A549 (cell line): ENCODE data around the gene GBP2. TPM values are rescaled to one million over a fixed set of nuclear protein-coding genes. Genes with fewer than 3 reads are reported as not detected.

ENCODE experiments used
- ATAC-seq, 2 experiments: fragments of 200-7000 bp in 1 of 2; fragments of >200 bp in 1 of 2; cut with Nextera tagmentation in 1 of 2; cut with Tn5 transposase in 1 of 2; 3 replicates each; pipeline versions ENCODE4 v1.8.0 to v1.9.1; 2018 to 2020; ENCODE audit warnings: mild to moderate bottlenecking in 1 of 2, moderate library complexity in 1 of 2
- CTCF ChIA-PET: fragments of 300-600 bp; sonication (Branson Sonifier 250); formaldehyde crosslinking; extraction: SDS; loops from one replicate; lab custom pipeline; 2021; ENCODE audit warnings: antibody characterized with exemption, inconsistent platforms; lab: Yijun Ruan, JAX
- POLR2A ChIA-PET: fragments of 350-600 bp; formaldehyde crosslinking; extraction: SDS; loops from one replicate; lab custom pipeline; 2021; ENCODE audit warnings: antibody characterized with exemption, inconsistent platforms; lab: Yijun Ruan, JAX
- DNase-seq, 2 experiments: peaks; one replicate each; pipeline versions ENCODE4 v3.0.0 to v3.0.0-alpha.2; 2011 to 2016; ENCODE audit warnings: low read depth in 1 of 2, low spot score in 1 of 2
- FAIRE-seq: peaks from 2 replicates; lab custom pipeline; 2011; peaks lifted over from hg19 to GRCh38; lab: Jason Lieb, UNC
- H3K27ac ChIP-seq, 2 experiments: fragments of >200 bp; sonication (Bioruptor Twin); formaldehyde crosslinking; 3 replicates each; pipeline ENCODE4 v1.5.1; 2016 to 2017
- H3K4me1 ChIP-seq: fragments of >200 bp; sonication (Bioruptor Twin); formaldehyde crosslinking; 3 replicates; pipeline ENCODE4 v1.6.1; 2016
- H3K4me2 ChIP-seq: fragments of >200 bp; sonication (Bioruptor Twin); formaldehyde crosslinking; 3 replicates; pipeline ENCODE4 v1.6.1; 2016
- H3K4me3 ChIP-seq: fragments of >200 bp; sonication (Bioruptor Twin); formaldehyde crosslinking; 3 replicates; pipeline ENCODE4 v1.5.1; 2016
- H3K9me3 ChIP-seq: fragments of >200 bp; sonication (Bioruptor Twin); formaldehyde crosslinking; 3 replicates; pipeline ENCODE4 v1.6.1; 2016
- CBX8 ChIP-seq: fragments of 200-600 bp; sonication (generic); IDR thresholded peaks from 2 replicates; pipeline ENCODE4 v1.6.1; 2016
- CHD2 ChIP-seq: fragments of 150-350 bp; IDR thresholded peaks from 2 replicates; pipeline ENCODE4 v1.6.1; 2014; ENCODE audit warnings: low read length; ENCODE audit not compliant: partially characterized antibody
- EHF ChIP-seq: fragments of 250-450 bp; sonication (Bioruptor Pico); IDR thresholded peaks from 2 replicates; pipeline ENCODE4 v1.5.0; 2020; ENCODE audit warnings: mild to moderate bottlenecking
- FOSL2 ChIP-seq, 2 experiments: fragments of 450-650 bp in 1 of 2; fragments of >200 bp in 1 of 2; sonication (Bioruptor Twin) in 1 of 2; formaldehyde crosslinking; IDR thresholded peaks; 2 replicates each; pipeline versions ENCODE4 v1.5.0 to v1.6.1; 2016 to 2020; ENCODE audit warnings: mild to moderate bottlenecking in 1 of 2, moderate library complexity in 1 of 2
- HDAC2 ChIP-seq: fragments of 200-600 bp; sonication (generic); IDR thresholded peaks from 2 replicates; pipeline ENCODE4 v1.6.1; 2016
- HEYL ChIP-seq: fragments of 250-450 bp; sonication (Bioruptor Pico); IDR thresholded peaks from 2 replicates; pipeline ENCODE4 v1.8.0; 2021; ENCODE audit warnings: mild to moderate bottlenecking, moderate library complexity
- HOXB13 ChIP-seq: fragments of 250-450 bp; sonication (Bioruptor Pico); IDR thresholded peaks from 2 replicates; pipeline ENCODE4 v1.5.0; 2020; ENCODE audit warnings: low read depth, mild to moderate bottlenecking, moderate library complexity
- HOXB5 ChIP-seq: fragments of 250-450 bp; sonication (Bioruptor Pico); IDR thresholded peaks from 2 replicates; pipeline ENCODE4 v1.5.0; 2020; ENCODE audit warnings: mild to moderate bottlenecking, moderate library complexity
- MAFK ChIP-seq: fragments of 450-650 bp; IDR thresholded peaks from 2 replicates; pipeline ENCODE4 v1.6.1; 2014; ENCODE audit not compliant: partially characterized antibody
- MYC ChIP-seq: IDR thresholded peaks from 2 replicates; pipeline ENCODE4 v1.6.1; 2012; ENCODE audit warnings: mild to moderate bottlenecking, inconsistent platforms, low read length, improper control_type of control experiment, borderline replicate concordance
- NFE2L2 ChIP-seq: fragments of 150-350 bp; conservative IDR thresholded peaks from 2 replicates; pipeline ENCODE4 v1.6.1; 2014; ENCODE audit warnings: low read length
- NR3C1 ChIP-seq: fragments of >200 bp; sonication (Bioruptor Twin); formaldehyde crosslinking; IDR thresholded peaks from 3 replicates; pipeline ENCODE4 v1.6.1; 2017
- POLR2AphosphoS2 ChIP-seq: conservative IDR thresholded peaks from 2 replicates; pipeline ENCODE4 v1.6.1; 2012; ENCODE audit warnings: low read length, improper control_type of control experiment, inconsistent platforms
- RARB ChIP-seq: fragments of 250-450 bp; sonication (Bioruptor Pico); IDR thresholded peaks from 2 replicates; pipeline ENCODE4 v1.8.0; 2021; ENCODE audit warnings: mild to moderate bottlenecking, moderate library complexity
- RCOR1 ChIP-seq: fragments of 150-350 bp; IDR thresholded peaks from 2 replicates; pipeline ENCODE4 v1.6.1; 2014; ENCODE audit warnings: antibody characterized with exemption, low read length, low read depth
- RFX5 ChIP-seq: fragments of 450-650 bp; IDR thresholded peaks from 2 replicates; pipeline ENCODE4 v1.7.1; 2014; ENCODE audit warnings: antibody characterized with exemption, mild to moderate bottlenecking, moderate library complexity
- SMC3 ChIP-seq: fragments of >200 bp; sonication (Bioruptor Twin); formaldehyde crosslinking; IDR thresholded peaks from 3 replicates; pipeline ENCODE4 v1.6.1; 2018; ENCODE audit warnings: inconsistent platforms
- SREBF2 ChIP-seq: fragments of 450-650 bp; IDR thresholded peaks from 2 replicates; pipeline ENCODE4 v1.6.1; 2014; ENCODE audit warnings: mild to moderate bottlenecking, moderate library complexity
- TFCP2L1 ChIP-seq: fragments of 250-450 bp; sonication (Bioruptor Pico); IDR thresholded peaks from 2 replicates; pipeline ENCODE4 v1.5.0; 2021; ENCODE audit warnings: mild to moderate bottlenecking
- TP53 ChIP-seq: fragments of 250-450 bp; sonication (Bioruptor Pico); IDR thresholded peaks from 2 replicates; pipeline ENCODE4 v1.5.0; 2021; ENCODE audit warnings: mild to moderate bottlenecking, moderate library complexity
- ZC3H11A ChIP-seq: fragments of 450-650 bp; IDR thresholded peaks from 2 replicates; pipeline ENCODE4 v1.6.1; 2014; ENCODE audit warnings: antibody characterized with exemption, mild to moderate bottlenecking
- ZFP36 ChIP-seq: fragments of 450-650 bp; IDR thresholded peaks from 2 replicates; pipeline ENCODE4 v1.6.1; 2014; ENCODE audit warnings: borderline replicate concordance; ENCODE audit not compliant: partially characterized antibody
- ZSCAN20 ChIP-seq: fragments of 250-450 bp; sonication (Bioruptor Pico); IDR thresholded peaks from 2 replicates; pipeline ENCODE4 v1.8.0; 2022; ENCODE audit warnings: mild to moderate bottlenecking, moderate library complexity
- WGBS: methylation state at CpG from one replicate; pipeline ENCODE4 v1.1.6; 2017; ENCODE audit errors: missing lambda C conversion rate; 5-methylcytosine and 5-hydroxymethylcytosine counted together
- polyA plus RNA-seq, 4 experiments: library from polyadenylated mRNA; depleted of rRNA in 3 of 4; stranded (reverse); fragments of >200 nt; fragmentation: RNase III in 1 of 4; extraction: RNeasy Plus Mini Kit Qiagen cat#74134 plus additional on column Dnase treatment in 1 of 4; gene quantifications; 2 replicates in 3 of 4; 3 replicates in 1 of 4; pipeline ENCODE4 v1.2.3, GENCODE V29; 2011 to 2017
- TF ChIP-seq, protein P1 (sequence below): fragments of 200-600 bp; sonication (generic); IDR thresholded peaks from 2 replicates; pipeline ENCODE4 v1.6.1; 2016; ENCODE audit warnings: antibody characterized with exemption, mild to moderate bottlenecking, moderate library complexity
- TF ChIP-seq, protein P2 (sequence below): fragments of >200 bp; sonication (Bioruptor Twin); formaldehyde crosslinking; IDR thresholded peaks from 2 replicates; pipeline ENCODE4 v1.6.1; 2016
- TF ChIP-seq, protein P3 (sequence below): IDR thresholded peaks from 2 replicates; pipeline ENCODE4 v1.6.1; 2012; ENCODE audit warnings: low read depth, borderline replicate concordance

Gene GBP2
- polyA plus RNA-seq, 2 of the 4 experiments (the other 2 are of a cell fraction), result 1.3 to 1.9 TPM

DNA sequence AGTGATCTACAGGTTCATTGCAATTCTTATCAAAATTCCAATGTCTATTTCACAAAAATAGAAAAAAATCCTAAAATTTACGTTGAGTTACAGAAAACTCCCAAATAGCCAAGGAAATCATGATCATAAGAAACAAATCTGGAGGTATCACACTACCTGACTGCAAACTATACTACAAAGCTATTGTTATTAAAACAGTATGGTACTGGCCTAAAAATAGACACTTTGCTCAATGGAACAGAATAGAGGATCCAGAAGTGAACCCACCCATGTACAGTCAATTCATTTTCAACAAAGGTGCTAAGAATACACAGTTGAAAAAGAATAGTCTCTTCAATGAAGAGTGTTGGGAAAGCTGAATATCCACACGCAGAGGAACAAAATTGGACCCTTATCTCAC is 30.2 kb downstream of the GBP2 start:
- H3K9me3 ChIP-seq, result no peaks in the 10 kb centered on the region
- POLR2A ChIA-PET, result no interaction called here
- no peak for FAIRE-seq
- no peak overlapping the region for H3K4me3 ChIP-seq
- no peak for ATAC-seq
- TF ChIP-seq HOXB13 (CRISPR knock-in tag), result no peak
- TF ChIP-seq EHF (CRISPR knock-in tag), result no peak
- CTCF ChIA-PET, result no interaction called here
- no peaks in the 10 kb centered on the region for H3K4me1 ChIP-seq
- DNase-seq, result no peak
- WGBS, result 15% methylated on average over 2 of the region's 2 CpGs
- no peak overlapping the region for H3K27ac ChIP-seq
- H3K4me2 ChIP-seq, result no peak overlapping the region

DNA sequence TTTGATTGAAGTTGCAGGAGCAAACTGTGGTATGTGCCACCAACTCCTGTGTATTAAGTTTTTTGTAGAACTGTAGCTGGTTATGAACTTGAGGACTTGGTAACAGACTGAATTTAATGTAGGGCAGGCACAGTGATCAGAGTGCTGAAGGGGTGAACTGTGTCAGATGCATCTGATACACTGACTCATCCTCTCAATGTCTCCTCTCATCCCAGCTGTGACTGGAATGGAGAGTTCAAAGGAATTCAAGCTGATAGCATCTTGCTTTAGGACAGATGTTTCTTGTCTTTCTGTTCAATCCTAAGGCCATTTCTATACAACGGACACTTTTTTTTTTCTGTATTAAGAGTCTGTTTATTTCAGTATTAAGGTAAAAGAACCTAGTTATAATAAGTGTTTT is 36.0 kb downstream of the GBP2 start:
- no peaks in the 10 kb centered on the region for H3K4me1 ChIP-seq
- no peaks in the 10 kb centered on the region for H3K9me3 ChIP-seq
- WGBS, result 80% methylated on average over 1 of the region's 1 CpG
- ATAC-seq (no peak), DNase-seq (no peak), FAIRE-seq (no peak)
- H3K4me2 ChIP-seq, result no peak overlapping the region
- POLR2A ChIA-PET, result no interaction called here
- CTCF ChIA-PET, result no interaction called here
- H3K27ac ChIP-seq, result no peak overlapping the region
- no peak overlapping the region for H3K4me3 ChIP-seq
- no peak for TF ChIP-seq FOSL2 (IDR thresholded peaks at IDR 0.05)
- TF ChIP-seq FOSL2 (CRISPR knock-in tag; IDR thresholded peaks at IDR 0.05), result no peak
- no peak for TF ChIP-seq HDAC2
- TF ChIP-seq MAFK, result no peak
- TF ChIP-seq SMC3, result no peak
- TF ChIP-seq CBX8, result no peak
- TF ChIP-seq RCOR1, result no peak
- TF ChIP-seq, protein P1, sequence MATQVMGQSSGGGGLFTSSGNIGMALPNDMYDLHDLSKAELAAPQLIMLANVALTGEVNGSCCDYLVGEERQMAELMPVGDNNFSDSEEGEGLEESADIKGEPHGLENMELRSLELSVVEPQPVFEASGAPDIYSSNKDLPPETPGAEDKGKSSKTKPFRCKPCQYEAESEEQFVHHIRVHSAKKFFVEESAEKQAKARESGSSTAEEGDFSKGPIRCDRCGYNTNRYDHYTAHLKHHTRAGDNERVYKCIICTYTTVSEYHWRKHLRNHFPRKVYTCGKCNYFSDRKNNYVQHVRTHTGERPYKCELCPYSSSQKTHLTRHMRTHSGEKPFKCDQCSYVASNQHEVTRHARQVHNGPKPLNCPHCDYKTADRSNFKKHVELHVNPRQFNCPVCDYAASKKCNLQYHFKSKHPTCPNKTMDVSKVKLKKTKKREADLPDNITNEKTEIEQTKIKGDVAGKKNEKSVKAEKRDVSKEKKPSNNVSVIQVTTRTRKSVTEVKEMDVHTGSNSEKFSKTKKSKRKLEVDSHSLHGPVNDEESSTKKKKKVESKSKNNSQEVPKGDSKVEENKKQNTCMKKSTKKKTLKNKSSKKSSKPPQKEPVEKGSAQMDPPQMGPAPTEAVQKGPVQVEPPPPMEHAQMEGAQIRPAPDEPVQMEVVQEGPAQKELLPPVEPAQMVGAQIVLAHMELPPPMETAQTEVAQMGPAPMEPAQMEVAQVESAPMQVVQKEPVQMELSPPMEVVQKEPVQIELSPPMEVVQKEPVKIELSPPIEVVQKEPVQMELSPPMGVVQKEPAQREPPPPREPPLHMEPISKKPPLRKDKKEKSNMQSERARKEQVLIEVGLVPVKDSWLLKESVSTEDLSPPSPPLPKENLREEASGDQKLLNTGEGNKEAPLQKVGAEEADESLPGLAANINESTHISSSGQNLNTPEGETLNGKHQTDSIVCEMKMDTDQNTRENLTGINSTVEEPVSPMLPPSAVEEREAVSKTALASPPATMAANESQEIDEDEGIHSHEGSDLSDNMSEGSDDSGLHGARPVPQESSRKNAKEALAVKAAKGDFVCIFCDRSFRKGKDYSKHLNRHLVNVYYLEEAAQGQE, result no peak

DNA sequence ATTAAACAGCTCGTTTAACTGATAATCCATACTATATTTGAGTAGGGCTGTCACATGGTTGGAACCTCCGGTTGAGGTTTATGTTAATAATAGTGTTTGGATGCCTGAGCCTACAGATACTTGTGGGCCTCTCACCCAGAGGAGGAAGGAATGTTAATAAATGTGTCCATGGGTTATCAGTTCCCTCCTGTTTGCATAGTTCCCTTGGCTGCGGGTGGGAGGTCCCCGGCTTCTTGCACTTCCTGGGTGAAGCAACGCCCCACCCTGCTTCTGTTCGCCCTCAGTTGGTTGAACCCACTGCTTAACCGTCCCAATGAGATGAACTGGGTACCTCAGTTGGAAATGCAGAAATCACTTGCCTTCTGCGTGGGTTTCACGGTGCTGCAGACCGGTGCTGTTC is 37.3 kb downstream of the GBP2 start:
- Histone ChIP-seq H3K9me3 (no peaks in the 10 kb centered on the region), H3K4me3 (no peak overlapping the region), H3K4me1 (no peaks in the 10 kb centered on the region), H3K27ac (no peak overlapping the region), H3K4me2 (no peak overlapping the region)
- CTCF ChIA-PET, result no interaction called here
- TF ChIP-seq, protein P2, sequence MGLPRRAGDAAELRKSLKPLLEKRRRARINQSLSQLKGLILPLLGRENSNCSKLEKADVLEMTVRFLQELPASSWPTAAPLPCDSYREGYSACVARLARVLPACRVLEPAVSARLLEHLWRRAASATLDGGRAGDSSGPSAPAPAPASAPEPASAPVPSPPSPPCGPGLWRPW, result no peak
- no peak for ATAC-seq
- FAIRE-seq, result no peak
- no peak for DNase-seq
- POLR2A ChIA-PET, result no interaction called here
- 31% methylated on average over 8 of the region's 10 CpGs for WGBS

DNA sequence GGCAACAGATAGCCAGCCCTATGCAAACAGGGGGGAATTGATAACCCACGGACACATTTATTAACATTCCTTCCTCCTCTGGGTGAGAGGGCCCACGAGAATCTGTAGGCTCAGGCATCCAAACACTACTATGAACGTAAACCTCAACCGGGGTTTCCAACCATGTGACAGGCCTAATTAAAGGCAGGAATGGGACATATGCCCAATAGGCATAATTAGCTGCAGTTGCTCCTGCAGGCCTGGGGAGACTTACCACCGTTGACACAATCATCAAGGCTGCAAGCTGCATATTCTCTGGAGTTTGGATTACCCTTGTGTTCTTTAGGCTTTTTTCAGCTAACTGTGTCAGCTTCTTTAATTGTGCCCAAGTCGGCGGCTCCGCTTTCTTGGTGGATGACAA is 38.7 kb downstream of the GBP2 start:
- no peak for ATAC-seq
- H3K9me3 ChIP-seq, result no peaks in the 10 kb centered on the region
- CTCF ChIA-PET, result no interaction called here
- no peaks in the 10 kb centered on the region for H3K4me1 ChIP-seq
- no peak overlapping the region for H3K4me2 ChIP-seq
- DNase-seq, result no peak
- H3K27ac ChIP-seq, result no peak overlapping the region
- TF ChIP-seq ZSCAN20 (CRISPR knock-in tag) (no peak), HOXB5 (CRISPR knock-in tag) (no peak), RCOR1 (no peak), POLR2AphosphoS2 (no peak), RFX5 (no peak), HEYL (CRISPR knock-in tag) (no peak), ZC3H11A (no peak), MYC (no peak), RARB (no peak), NR3C1 (no peak), HOXB13 (CRISPR knock-in tag) (no peak), EHF (CRISPR knock-in tag) (no peak), NFE2L2 (no peak), CHD2 (no peak), ZFP36 (no peak), TP53 (CRISPR knock-in tag) (no peak), SREBF2 (no peak), TFCP2L1 (no peak)
- TF ChIP-seq, protein P3, sequence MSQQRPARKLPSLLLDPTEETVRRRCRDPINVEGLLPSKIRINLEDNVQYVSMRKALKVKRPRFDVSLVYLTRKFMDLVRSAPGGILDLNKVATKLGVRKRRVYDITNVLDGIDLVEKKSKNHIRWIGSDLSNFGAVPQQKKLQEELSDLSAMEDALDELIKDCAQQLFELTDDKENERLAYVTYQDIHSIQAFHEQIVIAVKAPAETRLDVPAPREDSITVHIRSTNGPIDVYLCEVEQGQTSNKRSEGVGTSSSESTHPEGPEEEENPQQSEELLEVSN, result no peak
- TF ChIP-seq, all 56 proteins: peak for 0
- no peak overlapping the region for H3K4me3 ChIP-seq
- POLR2A ChIA-PET, result no interaction called here
- FAIRE-seq, result no peak
- WGBS, result 70% methylated on average over 4 of the region's 8 CpGs
